Measurements from ENCODE around the gene BORCS8.

DNA sequence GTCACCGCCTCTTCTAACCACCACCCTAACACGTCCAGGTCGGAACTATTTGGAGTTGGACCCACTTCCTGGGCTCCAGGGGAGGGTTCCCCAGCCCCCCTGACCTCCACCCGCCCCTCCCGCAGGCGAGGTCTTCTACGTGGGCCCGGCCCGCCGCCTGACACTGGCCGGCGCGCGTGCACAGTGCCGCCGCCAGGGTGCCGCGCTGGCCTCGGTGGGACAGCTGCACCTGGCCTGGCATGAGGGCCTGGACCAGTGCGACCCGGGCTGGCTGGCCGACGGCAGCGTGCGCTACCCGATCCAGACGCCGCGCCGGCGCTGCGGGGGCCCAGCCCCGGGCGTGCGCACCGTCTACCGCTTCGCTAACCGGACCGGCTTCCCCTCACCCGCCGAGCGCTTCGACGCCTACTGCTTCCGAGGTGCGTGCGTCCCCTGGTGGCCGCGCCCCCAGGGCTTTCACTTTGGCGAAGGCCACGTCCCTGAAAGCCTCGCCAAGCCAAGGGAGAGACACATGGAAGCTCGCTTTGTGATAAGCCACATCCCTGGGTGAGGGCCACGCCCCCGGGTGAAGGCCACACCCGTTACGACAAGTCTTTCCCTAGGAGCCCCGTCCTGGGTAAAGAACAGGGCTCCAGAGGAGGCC is 33.0 kb upstream of the BORCS8 start:
- TF ChIP-seq SUZ12 (IDR thresholded peaks at IDR 0.05; ENCODE audit: extremely low read depth, insufficient read depth, insufficient read length), result no peak
- TF ChIP-seq ZNF274 (IDR thresholded peaks at IDR 0.05; ENCODE audit: low read depth, low read length), result no peak
- no peak for TF ChIP-seq YY1 (IDR thresholded peaks at IDR 0.05; ENCODE audit: insufficient read depth, insufficient read length)

All from NT2/D1 (cell line).